Erythroblast (primary cell): ENCODE measurements around the gene CFAP43.
A peak's percentile ranks its signal among the peaks of the same experiment; 100 is the strongest.
"Not testable (repeated sequence)": the region's sequence is repeated elsewhere in the genome, so short reads cannot be mapped to it uniquely, and the experiment has no call there.

ENCODE experiments used
- DNase-seq, 2 experiments: peaks; one replicate each; lab custom pipeline; 2025; lab: John Stamatoyannopoulos, UW
- GATA1 ChIP-seq: IDR thresholded peaks from 2 replicates; pipeline ENCODE4 v1.6.1; 2011; ENCODE audit warnings: low read depth, mild to moderate bottlenecking, control low read depth, low read length, moderate library complexity
- POLR2A ChIP-seq: IDR thresholded peaks from 2 replicates; pipeline ENCODE4 v1.6.1; 2011; ENCODE audit warnings: mild to moderate bottlenecking, low read length

CFAP43 gene

DNA sequence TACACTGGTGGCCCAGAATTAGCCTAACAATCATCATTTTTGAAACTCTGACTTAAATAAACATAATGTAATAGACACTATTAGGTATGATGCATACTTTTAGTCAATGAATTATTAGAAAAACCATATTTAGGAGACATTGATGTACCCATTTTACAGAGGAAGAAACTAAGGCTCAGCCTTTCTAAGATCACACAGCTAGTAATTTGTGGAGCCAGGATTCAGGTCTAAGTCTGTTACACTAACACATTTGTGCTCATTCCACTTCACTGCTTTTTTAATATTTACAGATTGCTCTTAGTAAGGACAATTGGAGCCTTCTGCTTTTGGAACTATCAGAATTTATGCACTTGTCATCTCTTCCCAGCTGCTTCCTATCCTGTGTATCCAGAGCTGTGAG lies 8.9 kb downstream of the CFAP43 start:
- no peak for TF ChIP-seq POLR2A
- TF ChIP-seq GATA1: no peak
- DNase-seq: no peak

- TF ChIP-seq POLR2A (no peak), GATA1 (no peak)
- DNase-seq: no peak
These were observed 11.6 kb downstream of the CFAP43 start for GRCh38 chr10:104220522-104220921.

GRCh38 chr10:104218751-104219150 lies 13.4 kb downstream of the CFAP43 start:
- TF ChIP-seq GATA1: no peak
- no peak for TF ChIP-seq POLR2A
- DNase-seq: no peak

DNA sequence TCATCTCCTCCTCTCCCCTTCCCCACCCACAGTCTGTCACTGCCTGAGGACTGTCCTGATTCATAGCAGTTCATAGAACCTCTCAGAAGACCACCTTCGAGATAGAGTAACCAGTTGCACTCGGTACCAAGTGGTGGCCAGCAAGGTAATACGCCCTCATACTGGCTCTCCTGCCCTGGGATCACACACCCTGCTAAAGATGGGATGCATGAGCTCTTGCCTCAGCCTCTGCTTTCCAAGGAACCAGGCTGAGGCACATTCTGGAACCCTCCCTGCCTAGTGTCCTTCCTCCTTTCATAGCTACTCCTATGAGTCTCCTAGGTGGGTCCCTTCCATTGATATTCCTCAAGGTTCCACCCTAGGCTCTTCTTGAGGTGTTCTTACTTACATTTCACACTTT lies 15.5 kb downstream of the CFAP43 start:
- TF ChIP-seq GATA1: no peak
- TF ChIP-seq POLR2A: no peak
- DNase-seq: no peak

DNA sequence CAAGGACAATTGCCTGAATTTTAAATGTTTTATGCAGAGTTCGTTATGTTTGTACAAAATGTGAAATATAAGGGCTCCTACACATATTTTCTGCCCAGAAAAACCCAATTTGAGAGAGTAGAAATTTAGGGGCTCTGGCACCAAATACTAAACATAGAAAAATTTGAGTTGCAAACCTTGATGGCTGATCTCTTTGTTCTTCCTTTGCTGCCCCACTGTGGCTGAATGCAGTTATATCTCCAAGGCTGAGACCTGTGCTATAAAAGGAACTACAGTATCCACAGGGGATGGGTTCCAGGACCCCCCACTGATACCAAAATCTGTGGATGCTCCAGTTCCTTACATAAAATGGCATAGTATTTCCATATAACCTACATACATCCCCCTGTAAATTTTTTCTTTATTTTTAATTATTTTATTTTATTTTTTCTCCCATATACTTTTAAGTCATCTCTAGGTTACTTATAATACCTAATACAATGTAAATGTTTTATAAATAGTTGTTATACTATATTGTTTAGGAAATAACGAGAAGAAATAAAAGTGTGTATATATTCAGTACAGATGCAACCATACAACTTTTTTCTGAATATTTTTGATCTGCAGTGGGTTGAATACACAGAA lies 22.5 kb downstream of the CFAP43 start:
- peak; percentile 49 to 63 for DNase-seq
- TF ChIP-seq POLR2A (no peak), GATA1 (no peak)

- TF ChIP-seq POLR2A (no peak), GATA1 (no peak)
These were observed 23.4 kb downstream of the CFAP43 start for GRCh38 chr10:104208730-104209129.

DNA sequence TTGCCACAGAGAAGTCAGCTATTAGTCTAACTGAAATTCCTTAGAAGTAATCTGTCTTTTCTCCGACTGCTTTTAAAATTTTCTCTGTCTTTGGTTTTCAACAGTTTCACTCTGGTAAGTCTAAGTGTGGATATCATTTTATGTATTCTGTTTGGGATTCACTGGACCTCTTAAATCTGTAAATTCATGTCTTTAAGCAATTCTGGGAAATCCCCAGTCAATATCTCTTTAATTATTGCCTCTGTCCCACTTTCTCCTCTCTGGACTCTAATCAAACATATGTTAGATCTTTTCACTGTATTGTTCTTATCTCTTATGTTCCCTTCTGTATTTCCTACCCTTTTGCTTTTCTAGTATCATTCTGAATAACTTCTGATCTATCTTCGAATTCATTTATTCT lies 29.9 kb downstream of the CFAP43 start:
- DNase-seq: no peak
- TF ChIP-seq POLR2A (no peak), GATA1 (no peak)

More at GRCh38 chr10:104208730-104209129, 23.4 kb downstream of the CFAP43 start:
- DNase-seq: no peak

GRCh38 chr10:104201636-104202035 lies 30.5 kb downstream of the CFAP43 start:
- no peak for DNase-seq
- no peak for TF ChIP-seq GATA1
- TF ChIP-seq POLR2A: no peak

- TF ChIP-seq POLR2A: no peak
- TF ChIP-seq GATA1: no peak
- DNase-seq: no peak
These were observed 32.6 kb downstream of the CFAP43 start for GRCh38 chr10:104199567-104199966.

GRCh38 chr10:104197364-104197763 lies 34.8 kb downstream of the CFAP43 start:
- DNase-seq: no peak
- no peak for TF ChIP-seq GATA1
- no peak for TF ChIP-seq POLR2A

GRCh38 chr10:104195706-104196105 lies 36.5 kb downstream of the CFAP43 start:
- no peak for TF ChIP-seq GATA1
- DNase-seq: no peak

DNA sequence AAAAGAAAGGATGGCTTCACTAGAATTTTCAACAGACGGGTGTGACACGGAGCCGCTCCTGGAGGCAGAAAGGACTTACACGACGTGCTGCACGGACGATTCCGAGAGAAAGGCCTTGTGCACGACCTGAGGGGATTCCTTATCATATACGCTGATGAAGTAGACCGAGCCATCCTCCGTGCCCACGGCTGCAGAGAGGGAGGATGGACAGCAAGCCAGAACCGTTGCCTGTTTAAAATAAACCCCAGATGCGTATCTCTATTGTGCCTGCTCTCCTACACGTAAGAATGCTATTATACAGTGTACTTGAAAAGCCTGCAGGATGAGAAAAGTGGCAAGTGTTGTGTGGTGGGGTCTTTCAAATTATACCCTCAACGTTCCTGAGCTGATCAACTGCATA lies 38.4 kb downstream of the CFAP43 start:
- DNase-seq: no peak
- TF ChIP-seq POLR2A: no peak
- TF ChIP-seq GATA1: no peak

DNA sequence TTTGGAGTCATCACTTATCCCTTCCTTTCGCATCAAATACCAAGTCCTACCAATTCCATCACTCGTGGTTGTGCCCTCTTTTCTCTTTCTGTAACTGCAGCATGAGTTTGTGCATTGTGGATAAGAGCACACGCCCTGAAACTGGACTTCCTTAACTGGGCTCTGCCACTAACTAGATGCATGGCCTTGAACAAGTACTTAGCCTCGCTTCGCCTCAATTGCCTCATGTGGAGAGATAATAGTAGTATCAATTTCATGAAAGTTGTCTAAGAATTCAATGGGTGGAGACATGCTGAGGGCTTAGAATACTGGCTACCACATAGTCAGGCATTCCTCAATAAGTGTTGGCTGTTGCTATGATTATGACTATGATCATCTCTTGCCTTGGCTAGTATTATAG lies 41.5 kb downstream of the CFAP43 start:
- TF ChIP-seq GATA1: no peak
- no peak for TF ChIP-seq POLR2A
- DNase-seq: no peak

DNA sequence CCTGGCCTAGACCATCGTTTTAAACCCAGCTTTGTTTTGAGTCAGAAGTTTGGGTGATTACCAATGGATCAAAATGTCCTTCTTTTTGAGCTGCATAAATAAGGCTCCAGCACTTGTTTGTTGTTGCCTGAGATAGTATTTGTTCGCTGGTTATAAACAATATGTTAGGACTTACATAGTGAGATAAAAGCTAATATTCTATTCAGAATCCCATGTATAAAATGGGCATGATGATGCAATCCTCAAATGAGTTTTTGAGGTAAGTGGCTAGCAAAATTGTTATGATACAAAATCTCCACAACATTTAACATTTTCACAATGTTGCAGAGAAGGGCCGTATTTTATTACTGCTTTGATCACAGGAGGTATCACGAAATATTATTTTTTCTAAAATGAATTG lies 48.5 kb downstream of the CFAP43 start:
- TF ChIP-seq GATA1 (no peak), POLR2A (no peak)
- DNase-seq: no peak

- DNase-seq: not testable (repeated sequence)
These were observed 58.0 kb downstream of the CFAP43 start for GRCh38 chr10:104174136-104174535.
